ENCODE measurements around the gene PNPLA1.

- TF ChIP-seq POLR2AphosphoS5 (IDR thresholded peaks at IDR 0.05; ENCODE audit: low read depth, low read length) (no peak), TAF1 (IDR thresholded peaks at IDR 0.05; ENCODE audit: borderline replicate concordance, insufficient read depth, low read length) (no peak), FOXP2 (optimal IDR thresholded peaks at IDR 0.05; ENCODE audit: borderline replicate concordance, extremely low read depth, extremely low read length, insufficient read depth) (no peak), SIN3A (IDR thresholded peaks at IDR 0.05; ENCODE audit: borderline replicate concordance, insufficient read depth, low read length) (no peak), REST (IDR thresholded peaks at IDR 0.05; ENCODE audit: insufficient read depth in 1 of 2, low read depth in 2 of 2, low read length in 2 of 2) (no peak)
Measured at GRCh38 chr6:36232172-36232571, 37.7 kb upstream of the PNPLA1 start.

All from PFSK-1 (cell line).